GM12878 (cell line): ENCODE data around the gene FICD.

Experiments used
- ELK1 ChIP-seq: IDR thresholded peaks from 2 replicates; pipeline ENCODE4 v1.6.1; 2012; ENCODE audit warnings: low read depth, low read length, improper control_type of control experiment
- HSF1 ChIP-seq: fragments of 150-350 bp; IDR thresholded peaks from 2 replicates; pipeline ENCODE4 v1.6.1; 2014; ENCODE audit warnings: mild to moderate bottlenecking, low read depth, low read length
- MLLT1 ChIP-seq: fragments of 450-650 bp; IDR thresholded peaks from 2 replicates; pipeline ENCODE4 v1.6.1; 2016; ENCODE audit warnings: mild to moderate bottlenecking
- NR2C2 ChIP-seq: IDR thresholded peaks from 2 replicates; pipeline ENCODE4 v1.6.1; 2011; ENCODE audit warnings: borderline replicate concordance, low read depth; ENCODE audit not compliant: control insufficient read depth, insufficient read length
- POLR2A ChIP-seq: IDR thresholded peaks from 2 replicates; pipeline ENCODE4 v1.6.1; 2011; ENCODE audit warnings: low read depth, mild to moderate bottlenecking, low read length
- SIN3A ChIP-seq: IDR thresholded peaks from 2 replicates; pipeline ENCODE4 v1.6.1; 2012; ENCODE audit warnings: low read depth, low read length, improper control_type of control experiment
- ZBTB4 ChIP-seq: fragments of 450-650 bp; formaldehyde crosslinking; IDR thresholded peaks from 2 replicates; pipeline ENCODE4 v1.4.0; 2022; ENCODE audit warnings: mild to moderate bottlenecking, moderate library complexity

- no peak for TF ChIP-seq NR2C2
- no peak for TF ChIP-seq POLR2A
- no peak for TF ChIP-seq SIN3A
- TF ChIP-seq ELK1: no peak
- TF ChIP-seq MLLT1: no peak
- TF ChIP-seq HSF1: no peak
- TF ChIP-seq ZBTB4 (CRISPR knock-in tag): no peak
Measured at GRCh38 chr12:108538146-108538545, 23.1 kb downstream of the FICD start.
